ENCODE results near the gene ALG14.

GRCh38 chr1:95034506-95034905, 38.2 kb downstream of the ALG14 start:
- no peak for TF ChIP-seq CTCF (conservative IDR thresholded peaks at IDR 0.05 in 1 of 2, IDR thresholded peaks at IDR 0.05 in 1 of 2; ENCODE audit: extremely low read depth in 1 of 2, insufficient read depth in 1 of 2, low read depth in 1 of 2, low read length in 2 of 2)
- TF ChIP-seq EZH2 (IDR thresholded peaks at IDR 0.05; ENCODE audit: borderline replicate concordance, low read length), result no peak
